IMR-90 (cell line): Measurements from ENCODE around the gene PHF21A. TPM values are rescaled to one million over a fixed set of nuclear protein-coding genes. Genes with fewer than 3 reads are reported as not detected.

Source experiments
- ATAC-seq: fragments of 200-7000 bp; cut with Tn5 transposase; 2 replicates; pipeline ENCODE4 v1.9.1; 2020; ENCODE audit warnings: low read depth, mild to moderate bottlenecking, moderate library complexity
- BruUV-seq: library from RNA; stranded (reverse); fragments of 400-500 nt; replicated peaks from 2 replicates; lab custom pipeline; 2021; lab: Mats Ljungman, UMichigan
- CTCF ChIA-PET: fragments of 300-600 bp; formaldehyde crosslinking; extraction: SDS; loops from one replicate; lab custom pipeline; 2021; ENCODE audit warnings: antibody characterized with exemption; lab: Yijun Ruan, JAX
- POLR2A ChIA-PET: fragments of 300-600 bp; sonication (Branson Sonifier 250); formaldehyde crosslinking; loops from one replicate; lab custom pipeline; 2022; ENCODE audit warnings: antibody characterized with exemption; ENCODE audit not compliant: unreplicated experiment; lab: Charles Lee
- DNase-seq: peaks from one replicate; pipeline ENCODE4 v3.0.0; 2013
- H2AFZ ChIP-seq: replicated peaks from 2 replicates; pipeline ENCODE3; 2013; ENCODE audit warnings: low read length, mild to moderate bottlenecking; ENCODE audit not compliant: poor library complexity
- H2AK5ac ChIP-seq: 2 replicates; pipeline ENCODE4 v1.6.1; 2013; ENCODE audit warnings: low read depth, low read length, inconsistent platforms
- H2AK9ac ChIP-seq: replicated peaks from 2 replicates; pipeline ENCODE3; 2013; ENCODE audit warnings: mild to moderate bottlenecking, low read depth, low read length, moderate library complexity; ENCODE audit not compliant: poor library complexity
- H2BK120ac ChIP-seq: 2 replicates; pipeline ENCODE4 v1.6.1; 2013; ENCODE audit warnings: low read depth, low read length, inconsistent platforms
- H2BK15ac ChIP-seq: 3 replicates; pipeline ENCODE4 v1.6.1; 2013; ENCODE audit warnings: low read depth, low read length, inconsistent platforms
- H2BK20ac ChIP-seq: 2 replicates; pipeline ENCODE4 v1.6.1; 2013; ENCODE audit warnings: low read depth, mild to moderate bottlenecking, inconsistent platforms, low read length, moderate library complexity
- H2BK5ac ChIP-seq: 2 replicates; pipeline ENCODE4 v1.6.1; 2013; ENCODE audit warnings: mild to moderate bottlenecking, low read depth, low read length, inconsistent platforms; ENCODE audit not compliant: poor library complexity, severe bottlenecking
- H3K14ac ChIP-seq: replicated peaks from 2 replicates; pipeline ENCODE4 v1.6.1; 2013; ENCODE audit warnings: low read depth, low read length, inconsistent platforms
- H3K18ac ChIP-seq: 2 replicates; pipeline ENCODE4 v1.6.1; 2013; ENCODE audit warnings: low read depth, low read length, control low read depth
- H3K23ac ChIP-seq: 2 replicates; pipeline ENCODE4 v1.6.1; 2013; ENCODE audit warnings: low read depth, low read length, inconsistent platforms
- H3K27ac ChIP-seq: 2 replicates; pipeline ENCODE4 v1.5.1; 2013; ENCODE audit warnings: mild to moderate bottlenecking, control low read depth, low read length; ENCODE audit not compliant: insufficient read depth
- H3K27me3 ChIP-seq: 2 replicates; pipeline ENCODE4 v1.6.1; 2013; ENCODE audit warnings: low read length; ENCODE audit not compliant: control insufficient read depth, insufficient read depth
- H3K36me3 ChIP-seq: 2 replicates; pipeline ENCODE4 v1.6.1; 2013; ENCODE audit warnings: low read length, mixed read lengths; ENCODE audit not compliant: control insufficient read depth, insufficient read depth
- H3K4ac ChIP-seq: 2 replicates; pipeline ENCODE4 v1.6.1; 2013; ENCODE audit warnings: low read depth, low read length, inconsistent platforms
- H3K4me1 ChIP-seq: 2 replicates; pipeline ENCODE4 v1.6.1; 2013; ENCODE audit warnings: low read length, mixed read lengths; ENCODE audit not compliant: control insufficient read depth, insufficient read depth
- H3K4me2 ChIP-seq: 2 replicates; pipeline ENCODE4 v1.6.1; 2013; ENCODE audit warnings: low read depth, mild to moderate bottlenecking, control low read depth, low read length, moderate library complexity
- H3K4me3 ChIP-seq: 2 replicates; pipeline ENCODE4 v1.5.1; 2013; ENCODE audit warnings: low read depth, mild to moderate bottlenecking, control low read depth, low read length, moderate library complexity; ENCODE audit not compliant: insufficient read depth
- H3K56ac ChIP-seq: 2 replicates; pipeline ENCODE4 v1.6.1; 2013; ENCODE audit warnings: low read length, inconsistent platforms; ENCODE audit not compliant: insufficient read depth; ENCODE audit errors: extremely low read depth
- H3K79me1 ChIP-seq, 2 experiments: 2 replicates each; pipeline ENCODE4 v1.6.1; 2013; ENCODE audit warnings: low read length in 2 of 2, inconsistent platforms in 1 of 2, low read depth in 1 of 2
- H3K9ac ChIP-seq: 2 replicates; pipeline ENCODE4 v1.6.1; 2013; ENCODE audit warnings: low read depth, low read length, control low read depth
- H3K9me1 ChIP-seq: 2 replicates; pipeline ENCODE4 v1.6.1; 2013; ENCODE audit warnings: low read length, inconsistent platforms; ENCODE audit not compliant: insufficient read depth
- H3K9me3 ChIP-seq: 2 replicates; pipeline ENCODE4 v1.6.1; 2013; ENCODE audit warnings: low read length; ENCODE audit not compliant: control insufficient read depth, insufficient read depth
- H4K20me1 ChIP-seq: 2 replicates; pipeline ENCODE4 v1.6.1; 2013; ENCODE audit warnings: low read length, inconsistent platforms; ENCODE audit not compliant: insufficient read depth
- H4K5ac ChIP-seq: 2 replicates; pipeline ENCODE4 v1.6.1; 2013; ENCODE audit warnings: mild to moderate bottlenecking, low read depth, low read length, control low read depth
- H4K8ac ChIP-seq, 2 experiments: 2 replicates each; pipeline ENCODE4 v1.6.1; 2013; ENCODE audit warnings: low read depth in 2 of 2, low read length in 2 of 2, control low read depth in 1 of 2, inconsistent platforms in 1 of 2
- H4K91ac ChIP-seq: 2 replicates; pipeline ENCODE4 v1.6.1; 2013; ENCODE audit warnings: low read depth, low read length, inconsistent platforms; ENCODE audit not compliant: insufficient read depth
- FOS ChIP-seq: fragments of 150-350 bp; IDR thresholded peaks from 2 replicates; pipeline ENCODE4 v1.6.1; 2016; ENCODE audit warnings: low read depth, low read length
- MAFK ChIP-seq: IDR thresholded peaks from 2 replicates; pipeline ENCODE4 v1.6.1; 2012; ENCODE audit warnings: low read depth, low read length, improper control_type of control experiment
- NFE2L2 ChIP-seq: fragments of 150-350 bp; IDR thresholded peaks from 2 replicates; pipeline ENCODE4 v1.6.1; 2016; ENCODE audit warnings: low read depth, mild to moderate bottlenecking, low read length
- SMC3 ChIP-seq: fragments of 150-350 bp; IDR thresholded peaks from 2 replicates; pipeline ENCODE4 v1.6.1; 2016; ENCODE audit warnings: low read depth, mild to moderate bottlenecking, antibody characterized with exemption, low read length, moderate library complexity
- WGBS, 2 experiments: methylation state at CpG; one replicate each; pipeline versions ENCODE4 v1.1.5 to v1.1.7; 2013; ENCODE audit warnings: missing lambda C conversion rate in 2 of 2; ENCODE audit not compliant: insufficient read length in 1 of 2; ENCODE audit errors: extremely low coverage in 2 of 2; 5-methylcytosine and 5-hydroxymethylcytosine counted together
- dilution Hi-C: fragments of 300-500 bp; cut with HindIII; formaldehyde crosslinking; loops from one replicate; pipeline ENCODE4 v1.14.3; 2018; ENCODE audit warnings: low sequenced_read_pairs; ENCODE audit not compliant: unreplicated experiment
- in situ Hi-C: fragments of 300-500 bp; cut with MboI; formaldehyde crosslinking; loops from 3 replicates; pipeline ENCODE4 v1.14.3; 2019; ENCODE audit warnings: low sequenced_read_pairs, inconsistent platforms, mixed read lengths
- intact Hi-C: fragments of 100-400 bp; cut with micrococcal nuclease; formaldehyde crosslinking; loops from 2 replicates; pipeline ENCODE4 v1.10.0; 2022
- polyA plus RNA-seq, 3 experiments: library from polyadenylated mRNA; depleted of rRNA; stranded (reverse); fragments of >200 nt; gene quantifications; 2 replicates each; pipeline ENCODE4 v1.2.3, GENCODE V29; 2012; ENCODE audit warnings: low replicate concordance in 1 of 3
- total RNA-seq: library from RNA; depleted of rRNA; stranded (reverse); fragments of >200 nt; gene quantifications from 2 replicates; pipeline ENCODE4 v1.2.3, GENCODE V29; 2012
- TF ChIP-seq, protein P1 (sequence below): conservative IDR thresholded peaks from 2 replicates; pipeline ENCODE4 v1.5.1; 2012; ENCODE audit warnings: mild to moderate bottlenecking, low read depth, low read length, improper control_type of control experiment
- TF ChIP-seq, protein P2 (sequence below): fragments of 150-350 bp; IDR thresholded peaks from 2 replicates; pipeline ENCODE4 v1.6.1; 2017; ENCODE audit warnings: mild to moderate bottlenecking, antibody characterized with exemption, low read length, low read depth
- TF ChIP-seq, protein P3 (sequence below): fragments of 150-350 bp; IDR thresholded peaks from 2 replicates; pipeline ENCODE4 v1.6.1; 2016; ENCODE audit warnings: low read depth, mild to moderate bottlenecking, low read length, moderate library complexity, borderline replicate concordance

The PHF21A gene
- total and polyA plus RNA-seq, 2 of the 4 experiments (the other 2 are of a cell fraction) = 9.0 to 20.6 TPM

DNA sequence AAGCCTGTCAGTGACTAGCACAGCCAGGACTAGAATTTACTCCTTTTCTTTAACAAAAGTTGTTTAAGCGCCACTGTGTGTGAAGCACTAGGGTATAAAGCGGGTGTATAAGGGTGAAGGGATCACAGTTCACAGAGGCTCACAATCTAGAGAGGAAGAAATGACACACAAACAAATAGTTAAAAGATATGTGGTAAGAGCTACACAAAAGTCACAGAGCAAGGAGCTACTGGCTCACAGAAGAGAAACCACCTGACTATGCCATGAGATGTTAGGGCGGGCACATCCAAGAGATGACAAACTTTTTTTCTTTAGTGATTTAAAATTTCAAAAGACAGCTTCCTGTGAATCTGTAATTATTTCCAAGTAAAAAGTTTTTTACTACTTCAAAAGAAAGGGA is 55.6 kb downstream of the PHF21A start:
- in situ Hi-C loops (no loop called here), dilution Hi-C loops (no loop called here), intact Hi-C loops (no loop called here)
- no peaks in the 10 kb centered on the region for H3K9me3 ChIP-seq
- no peak overlapping the region for H4K91ac ChIP-seq
- DNase-seq (no peak), ATAC-seq (no peak)
- no peak overlapping the region for H2AK9ac ChIP-seq
- CTCF ChIA-PET = interaction anchor here (0.9 to 1.3 kb wide), 2 partner anchors 9 to 18 kb away, joined by 3 to 4 read pairs; no protein-coding TSS in a partner anchor
- H4K20me1 ChIP-seq = peaks cover 12% of the 10 kb centered on the region; the same call in 1 of the 2 replicates
- H3K27ac ChIP-seq = no peak overlapping the region
- H3K23ac ChIP-seq = no peak overlapping the region
- no peak overlapping the region for H2BK120ac ChIP-seq
- H3K79me1 ChIP-seq = peaks cover 24 to 25% of the 10 kb centered on the region in 2 experiments
- no peak overlapping the region for H3K4me3 ChIP-seq
- no peaks in the 10 kb centered on the region; the same call in none of the 2 replicates for H3K9me1 ChIP-seq
- peaks cover 7% of the 10 kb centered on the region; the same call in 1 of the 2 replicates for H3K36me3 ChIP-seq
- no peak overlapping the region for H3K4me2 ChIP-seq
- no peak overlapping the region for H2BK15ac ChIP-seq
- H3K14ac ChIP-seq = no peak overlapping the region
- H4K8ac ChIP-seq = no peak overlapping the region
- no peak overlapping the region for H3K56ac ChIP-seq
- TF ChIP-seq NFE2L2 (no peak), SMC3 (no peak), FOS (no peak), MAFK (no peak)
- TF ChIP-seq, protein P1, sequence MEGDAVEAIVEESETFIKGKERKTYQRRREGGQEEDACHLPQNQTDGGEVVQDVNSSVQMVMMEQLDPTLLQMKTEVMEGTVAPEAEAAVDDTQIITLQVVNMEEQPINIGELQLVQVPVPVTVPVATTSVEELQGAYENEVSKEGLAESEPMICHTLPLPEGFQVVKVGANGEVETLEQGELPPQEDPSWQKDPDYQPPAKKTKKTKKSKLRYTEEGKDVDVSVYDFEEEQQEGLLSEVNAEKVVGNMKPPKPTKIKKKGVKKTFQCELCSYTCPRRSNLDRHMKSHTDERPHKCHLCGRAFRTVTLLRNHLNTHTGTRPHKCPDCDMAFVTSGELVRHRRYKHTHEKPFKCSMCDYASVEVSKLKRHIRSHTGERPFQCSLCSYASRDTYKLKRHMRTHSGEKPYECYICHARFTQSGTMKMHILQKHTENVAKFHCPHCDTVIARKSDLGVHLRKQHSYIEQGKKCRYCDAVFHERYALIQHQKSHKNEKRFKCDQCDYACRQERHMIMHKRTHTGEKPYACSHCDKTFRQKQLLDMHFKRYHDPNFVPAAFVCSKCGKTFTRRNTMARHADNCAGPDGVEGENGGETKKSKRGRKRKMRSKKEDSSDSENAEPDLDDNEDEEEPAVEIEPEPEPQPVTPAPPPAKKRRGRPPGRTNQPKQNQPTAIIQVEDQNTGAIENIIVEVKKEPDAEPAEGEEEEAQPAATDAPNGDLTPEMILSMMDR = no peak
- TF ChIP-seq, protein P2, sequence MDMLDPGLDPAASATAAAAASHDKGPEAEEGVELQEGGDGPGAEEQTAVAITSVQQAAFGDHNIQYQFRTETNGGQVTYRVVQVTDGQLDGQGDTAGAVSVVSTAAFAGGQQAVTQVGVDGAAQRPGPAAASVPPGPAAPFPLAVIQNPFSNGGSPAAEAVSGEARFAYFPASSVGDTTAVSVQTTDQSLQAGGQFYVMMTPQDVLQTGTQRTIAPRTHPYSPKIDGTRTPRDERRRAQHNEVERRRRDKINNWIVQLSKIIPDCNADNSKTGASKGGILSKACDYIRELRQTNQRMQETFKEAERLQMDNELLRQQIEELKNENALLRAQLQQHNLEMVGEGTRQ = no peak
- TF ChIP-seq, protein P3, sequence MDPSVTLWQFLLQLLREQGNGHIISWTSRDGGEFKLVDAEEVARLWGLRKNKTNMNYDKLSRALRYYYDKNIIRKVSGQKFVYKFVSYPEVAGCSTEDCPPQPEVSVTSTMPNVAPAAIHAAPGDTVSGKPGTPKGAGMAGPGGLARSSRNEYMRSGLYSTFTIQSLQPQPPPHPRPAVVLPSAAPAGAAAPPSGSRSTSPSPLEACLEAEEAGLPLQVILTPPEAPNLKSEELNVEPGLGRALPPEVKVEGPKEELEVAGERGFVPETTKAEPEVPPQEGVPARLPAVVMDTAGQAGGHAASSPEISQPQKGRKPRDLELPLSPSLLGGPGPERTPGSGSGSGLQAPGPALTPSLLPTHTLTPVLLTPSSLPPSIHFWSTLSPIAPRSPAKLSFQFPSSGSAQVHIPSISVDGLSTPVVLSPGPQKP = no peak
- H2AK5ac ChIP-seq = no peak overlapping the region
- POLR2A ChIA-PET = no interaction called here
- H2BK5ac ChIP-seq = no peak overlapping the region
- H2AFZ ChIP-seq = no peak overlapping the region
- no TSS peak for BruUV-seq
- H2BK20ac ChIP-seq = no peak overlapping the region
- 0 out of 2 replicates have a peak, but pooled peaks cover 2% of the 10 kb centered on the region for H3K4me1 ChIP-seq
- H3K18ac ChIP-seq = no peak overlapping the region
- H3K9ac ChIP-seq = no peak overlapping the region
- H3K27me3 ChIP-seq = no peaks in the 10 kb centered on the region
- no peak overlapping the region for H4K5ac ChIP-seq
- no peak overlapping the region for H3K4ac ChIP-seq
- no CpG with 5 or more reads among the region's 3 CpGs for WGBS, 2 experiments
